Germinal center (tissue), 1 donor: ENCODE measurements around the gene USP54.

ENCODE experiments used
- DNase-seq: peaks from one replicate; pipeline ENCODE4 v3.0.0; 2012; ENCODE audit warnings: mixed read lengths, low spot score

The USP54 gene

GRCh38 chr10:73529089-73529832 is 61.9 kb downstream of the USP54 start:
- DNase-seq = peak; percentile 71

- DNase-seq = no peak
These were observed 68.9 kb downstream of the USP54 start for GRCh38 chr10:73522263-73522662.

GRCh38 chr10:73519336-73519735 is 71.8 kb downstream of the USP54 start:
- no peak for DNase-seq

- no peak for DNase-seq
These were observed 73.8 kb downstream of the USP54 start for GRCh38 chr10:73517166-73517888.

- DNase-seq = no peak
These were observed 78.9 kb downstream of the USP54 start for GRCh38 chr10:73512207-73512743.

GRCh38 chr10:73509695-73510094 is 81.4 kb downstream of the USP54 start:
- no peak for DNase-seq

GRCh38 chr10:73506491-73506890 is 84.7 kb downstream of the USP54 start:
- DNase-seq = no peak

- no peak for DNase-seq
These were observed 85.1 kb downstream of the USP54 start for GRCh38 chr10:73506074-73506473.

- no peak for DNase-seq
These were observed 88.1 kb downstream of the USP54 start for GRCh38 chr10:73503037-73503436.

- DNase-seq = peak; percentile 19
These were observed 89.5 kb downstream of the USP54 start for GRCh38 chr10:73501651-73502050.

- no peak for DNase-seq
These were observed 93.5 kb downstream of the USP54 start for GRCh38 chr10:73497623-73498022.

- DNase-seq = peak; percentile 88
These were observed 95.1 kb downstream of the USP54 start, which contains the start of gene PPP3CB for GRCh38 chr10:73495884-73496674. Gene PPP3CB, minus strand, starts transcription at chr10:73496024. Its CDS starts 135 bp downstream, at chr10:73495889.

GRCh38 chr10:73495226-73495883 is 95.8 kb downstream of the USP54 start:
- peak; percentile 88 for DNase-seq

GRCh38 chr10:73494877-73495225 is 96.3 kb downstream of the USP54 start:
- no peak for DNase-seq

- no peak for DNase-seq
These were observed 96.9 kb downstream of the USP54 start for GRCh38 chr10:73494213-73494612.

GRCh38 chr10:73493781-73494180 is 97.4 kb downstream of the USP54 start:
- no peak for DNase-seq

GRCh38 chr10:73486601-73487000 is 104.5 kb downstream of the USP54 start:
- DNase-seq = no peak

GRCh38 chr10:73485320-73485719 is 105.8 kb downstream of the USP54 start:
- DNase-seq = no peak

GRCh38 chr10:73480158-73480557 is 111.0 kb downstream of the USP54 start:
- DNase-seq = no peak

GRCh38 chr10:73478636-73479035 is 112.5 kb downstream of the USP54 start:
- no peak for DNase-seq

GRCh38 chr10:73471226-73471625 is 119.9 kb downstream of the USP54 start:
- DNase-seq = no peak

- DNase-seq = no peak
These were observed 121.6 kb downstream of the USP54 start for GRCh38 chr10:73469579-73469978.
